Endometrial microvascular endothelial cells (primary cell): ENCODE data around the gene VSTM1. TPM values are rescaled to one million over a fixed set of nuclear protein-coding genes. Genes with fewer than 3 reads are reported as not detected.

Source experiments
- total RNA-seq: library from RNA; depleted of rRNA; stranded (reverse); fragments of >200 nt; gene quantifications from one replicate; pipeline ENCODE4 v1.2.3, GENCODE V29; 2015; ENCODE audit errors: inconsistent ontology term

Gene VSTM1
- total RNA-seq, 1 donor from 2014 or later, result not detected

Other genes with a start within 250 kb of the VSTM1 start
- gene NLRP12, start 239.6 kb downstream of the VSTM1 start, total RNA-seq, result 0.19 TPM
- gene MYADM, start 196.0 kb downstream of the VSTM1 start, total RNA-seq, result 60.7 TPM
- not detected for gene PRKCG, start 181.7 kb downstream of the VSTM1 start, total RNA-seq
- gene CACNG7, start 154.6 kb downstream of the VSTM1 start, total RNA-seq, result not detected
- gene CACNG8, start 101.0 kb downstream of the VSTM1 start, total RNA-seq, result 0.09 TPM
- 3.5 TPM for gene CACNG6, start 72.3 kb downstream of the VSTM1 start, total RNA-seq
- gene TARM1, start 17.5 kb upstream of the VSTM1 start, total RNA-seq, result not detected
- gene OSCAR, start 36.9 kb upstream of the VSTM1 start, total RNA-seq, result not detected
- 16.4 TPM for gene NDUFA3, start 39.0 kb upstream of the VSTM1 start, total RNA-seq
- 45.4 TPM for gene TFPT, start 51.8 kb upstream of the VSTM1 start, total RNA-seq
- gene PRPF31, start 51.9 kb upstream of the VSTM1 start, total RNA-seq, result 127 TPM
- 20.3 TPM for gene CNOT3, start 73.9 kb upstream of the VSTM1 start, total RNA-seq
- gene LENG1, start 95.8 kb upstream of the VSTM1 start, total RNA-seq, result 15.8 TPM
- not detected for gene TMC4, start 109.3 kb upstream of the VSTM1 start, total RNA-seq
- 303 TPM for gene MBOAT7, start 125.7 kb upstream of the VSTM1 start, total RNA-seq
- 77.5 TPM for gene TSEN34, start 127.4 kb upstream of the VSTM1 start, total RNA-seq
- gene RPS9, start 137.0 kb upstream of the VSTM1 start, total RNA-seq, result 2,287 TPM
- gene LILRB3, start 159.1 kb upstream of the VSTM1 start, total RNA-seq, result not detected
- not detected for gene LILRA6, start 178.9 kb upstream of the VSTM1 start, total RNA-seq
- not detected for gene LILRB5, start 193.4 kb upstream of the VSTM1 start, total RNA-seq
- gene LILRB2, start 217.2 kb upstream of the VSTM1 start, total RNA-seq, result not detected
- not detected for gene LILRA5, start 249.3 kb upstream of the VSTM1 start, total RNA-seq